GM21390 (cell line): Measurements from ENCODE around the gene VIPAS39.

Experiments
- ATAC-seq: cut with Tn5 transposase; IDR thresholded peaks from one replicate; pipeline ENCODE4 v1.9.1; 2021; ENCODE audit not compliant: unreplicated experiment

Gene VIPAS39

DNA sequence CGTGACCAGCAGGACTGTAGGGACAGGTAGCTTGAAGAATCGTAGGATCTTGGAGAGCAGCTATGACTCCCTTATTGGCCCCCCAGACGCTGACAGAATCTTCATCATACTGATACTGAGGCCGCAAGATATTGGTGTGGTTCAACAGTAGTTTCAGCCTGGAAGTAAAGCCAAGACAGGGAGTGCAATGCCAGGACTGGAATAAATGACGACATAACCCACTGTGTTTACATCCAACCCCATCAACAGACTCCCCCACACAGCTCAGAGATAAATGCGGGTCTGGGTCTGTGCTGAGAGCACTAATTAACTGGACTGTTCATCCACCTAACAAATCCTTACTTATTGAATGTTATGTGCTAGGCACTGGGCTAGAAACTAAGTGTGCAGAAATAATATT lies 50.7 kb downstream of the VIPAS39 start:
- ATAC-seq, result no peak

DNA sequence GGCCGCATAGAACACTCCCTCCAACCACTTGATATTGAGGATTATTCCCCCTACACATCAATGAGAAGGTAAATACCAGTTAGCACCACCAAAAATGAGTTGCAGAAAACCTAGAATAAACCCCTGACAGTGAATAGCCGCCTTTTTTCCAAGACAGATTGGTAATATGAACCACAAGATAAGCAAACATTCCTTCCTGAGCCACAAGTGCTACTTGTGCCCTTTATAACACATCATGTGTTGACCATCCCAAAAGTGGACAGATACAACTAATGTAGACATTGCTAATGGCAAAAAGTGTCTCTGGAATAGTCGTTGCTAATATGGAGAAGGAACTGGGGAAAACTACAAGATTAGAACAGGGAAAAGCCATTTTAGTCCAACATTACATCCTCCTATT lies 51.3 kb downstream of the VIPAS39 start:
- no peak for ATAC-seq

GRCh38 chr14:77403768-77404167 lies 53.6 kb downstream of the VIPAS39 start:
- ATAC-seq, result no peak

- ATAC-seq, result no peak
Measured at GRCh38 chr14:77400216-77400615, 57.2 kb downstream of the VIPAS39 start.

DNA sequence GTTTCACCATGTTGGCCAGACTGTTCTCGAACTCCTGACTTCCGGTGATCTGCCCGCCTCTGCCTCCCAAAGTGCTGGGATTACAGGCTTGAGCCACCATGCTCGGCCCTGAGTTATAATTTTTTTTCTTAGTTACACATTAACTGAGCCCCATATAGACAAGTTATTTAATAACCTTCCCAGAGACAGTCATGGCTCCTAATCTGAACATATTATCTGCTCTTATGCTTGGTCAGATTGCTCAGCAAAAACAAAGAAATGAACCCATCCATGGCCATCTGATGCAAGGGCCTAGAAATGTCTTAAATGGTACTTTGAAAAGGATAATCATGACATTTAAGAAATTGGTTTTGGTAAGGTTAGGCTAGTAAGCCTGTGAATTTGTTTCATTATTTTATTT lies 67.2 kb downstream of the VIPAS39 start:
- ATAC-seq, result no peak

DNA sequence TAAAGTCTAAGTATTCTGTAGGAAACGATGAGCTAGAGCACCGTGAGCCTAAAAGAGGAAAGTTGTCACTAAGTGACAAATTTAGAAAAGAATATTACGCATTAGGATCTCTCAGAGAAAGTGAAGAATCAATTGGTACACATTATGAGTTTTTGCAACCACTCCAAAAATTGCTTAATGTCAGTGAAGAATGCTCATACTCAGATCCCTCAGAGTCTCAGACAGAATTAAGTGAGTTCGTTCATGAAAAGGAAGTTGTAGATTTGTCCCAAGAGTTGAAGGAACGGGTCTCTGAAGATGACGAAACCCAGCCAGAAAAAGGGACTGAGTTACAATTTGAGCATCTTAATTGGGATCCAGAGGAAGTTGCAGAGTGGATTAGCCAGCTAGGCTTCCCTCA lies 78.7 kb downstream of the VIPAS39 start:
- no peak for ATAC-seq

DNA sequence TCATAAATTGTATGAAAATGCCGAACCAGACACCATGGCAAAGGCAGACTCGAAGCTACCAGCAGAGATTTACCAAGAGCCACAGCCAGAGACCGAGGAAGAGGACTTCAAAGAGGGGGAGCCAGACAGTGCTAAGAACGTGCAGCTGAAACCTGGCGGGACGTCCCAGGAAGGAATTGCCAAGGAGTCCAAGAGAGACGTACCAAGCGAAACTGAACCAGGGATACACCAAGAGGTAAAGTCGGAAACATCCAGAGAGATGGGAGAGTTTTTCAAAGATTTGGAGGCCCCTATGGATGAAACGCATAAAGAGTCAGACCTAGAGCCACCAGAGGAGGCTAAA lies 79.9 kb downstream of the VIPAS39 start:
- no peak for ATAC-seq

GRCh38 chr14:77376771-77377501 lies 80.5 kb downstream of the VIPAS39 start, which contains the start of the genes SAMD15 and TMED8:
Gene SAMD15, plus strand, starts transcription at chr14:77377379. Its CDS starts 40 bp downstream, at chr14:77377419.
Gene TMED8, minus strand, starts transcription at chr14:77377094. Its CDS starts 41 bp downstream, at chr14:77377053.
- peak; percentile 83 for ATAC-seq
